Epithelial cell of proximal tubule (primary cell): Measurements from ENCODE around the gene ZSCAN5C. TPM values are rescaled to one million over a fixed set of nuclear protein-coding genes. Genes with fewer than 3 reads are reported as not detected.
"Not testable (repeated sequence)": the region's sequence is repeated elsewhere in the genome, so short reads cannot be mapped to it uniquely, and the experiment has no call there.

Experiments used
- DNase-seq: peaks from one replicate; pipeline ENCODE4 v3.0.0-alpha.2; 2011; ENCODE audit warnings: low read depth
- H3K4me3 ChIP-seq: 2 replicates; pipeline ENCODE4 v1.5.1; 2011; ENCODE audit warnings: low read depth, mild to moderate bottlenecking, low read length
- total RNA-seq: library from RNA; depleted of rRNA; stranded (reverse); fragments of >200 nt; gene quantifications from 2 replicates; pipeline ENCODE4 v1.2.3, GENCODE V29; 2015
- TF ChIP-seq, protein P1 (sequence below): conservative IDR thresholded peaks from 2 replicates; pipeline ENCODE4 v1.5.1; 2012; ENCODE audit warnings: low read depth, mild to moderate bottlenecking, low read length

Gene ZSCAN5C
- total RNA-seq, 1 donor from 2014 or later, result not detected

DNA sequence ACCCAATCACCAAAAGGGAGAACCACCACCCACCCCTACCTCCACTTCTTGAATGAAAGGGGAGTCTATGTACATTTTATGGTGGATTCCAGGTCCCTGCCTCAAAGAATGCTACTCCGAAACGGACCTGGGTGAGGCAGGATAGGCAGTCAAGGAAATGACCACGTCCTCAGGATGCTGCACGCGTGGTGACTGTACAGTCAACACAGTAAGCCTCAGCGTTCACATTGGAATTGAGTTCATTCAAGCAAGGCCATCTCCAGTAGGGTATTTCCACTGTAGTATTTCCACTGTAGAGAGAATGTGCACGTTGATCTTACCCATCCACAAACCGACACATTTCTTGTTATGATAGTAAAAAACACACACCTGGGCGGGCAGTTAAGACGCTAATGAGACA, 16.9 kb downstream of the ZSCAN5C start:
- TF ChIP-seq, protein P1, sequence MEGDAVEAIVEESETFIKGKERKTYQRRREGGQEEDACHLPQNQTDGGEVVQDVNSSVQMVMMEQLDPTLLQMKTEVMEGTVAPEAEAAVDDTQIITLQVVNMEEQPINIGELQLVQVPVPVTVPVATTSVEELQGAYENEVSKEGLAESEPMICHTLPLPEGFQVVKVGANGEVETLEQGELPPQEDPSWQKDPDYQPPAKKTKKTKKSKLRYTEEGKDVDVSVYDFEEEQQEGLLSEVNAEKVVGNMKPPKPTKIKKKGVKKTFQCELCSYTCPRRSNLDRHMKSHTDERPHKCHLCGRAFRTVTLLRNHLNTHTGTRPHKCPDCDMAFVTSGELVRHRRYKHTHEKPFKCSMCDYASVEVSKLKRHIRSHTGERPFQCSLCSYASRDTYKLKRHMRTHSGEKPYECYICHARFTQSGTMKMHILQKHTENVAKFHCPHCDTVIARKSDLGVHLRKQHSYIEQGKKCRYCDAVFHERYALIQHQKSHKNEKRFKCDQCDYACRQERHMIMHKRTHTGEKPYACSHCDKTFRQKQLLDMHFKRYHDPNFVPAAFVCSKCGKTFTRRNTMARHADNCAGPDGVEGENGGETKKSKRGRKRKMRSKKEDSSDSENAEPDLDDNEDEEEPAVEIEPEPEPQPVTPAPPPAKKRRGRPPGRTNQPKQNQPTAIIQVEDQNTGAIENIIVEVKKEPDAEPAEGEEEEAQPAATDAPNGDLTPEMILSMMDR, result no peak

DNA sequence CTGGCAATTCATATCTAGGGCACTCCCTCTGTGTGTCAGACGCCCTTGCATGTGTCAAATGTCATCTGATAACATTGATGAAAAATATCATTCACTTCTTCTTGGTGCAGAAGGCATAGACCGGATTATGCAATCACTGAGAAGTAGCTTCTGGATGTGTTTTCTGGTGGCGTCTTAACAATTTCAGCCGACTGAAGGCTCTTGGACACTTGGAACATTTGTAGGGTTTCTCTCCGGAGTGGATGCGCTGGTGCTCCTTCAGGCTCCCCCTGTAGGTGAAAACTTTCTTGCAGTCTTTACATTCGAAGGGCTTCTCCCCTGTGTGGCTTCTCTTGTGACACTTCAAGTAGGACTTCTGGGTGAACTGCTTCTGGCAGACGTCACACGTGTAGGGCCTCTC, 19.4 kb downstream of the ZSCAN5C start:
- not testable (repeated sequence) for DNase-seq, H3K4me3 ChIP-seq
- TF ChIP-seq, protein P1, result peak; percentile 22

More for the DNA sequence above, 16.9 kb downstream of the ZSCAN5C start:
- DNase-seq, result no peak
- no peak overlapping the region for H3K4me3 ChIP-seq

DNA sequence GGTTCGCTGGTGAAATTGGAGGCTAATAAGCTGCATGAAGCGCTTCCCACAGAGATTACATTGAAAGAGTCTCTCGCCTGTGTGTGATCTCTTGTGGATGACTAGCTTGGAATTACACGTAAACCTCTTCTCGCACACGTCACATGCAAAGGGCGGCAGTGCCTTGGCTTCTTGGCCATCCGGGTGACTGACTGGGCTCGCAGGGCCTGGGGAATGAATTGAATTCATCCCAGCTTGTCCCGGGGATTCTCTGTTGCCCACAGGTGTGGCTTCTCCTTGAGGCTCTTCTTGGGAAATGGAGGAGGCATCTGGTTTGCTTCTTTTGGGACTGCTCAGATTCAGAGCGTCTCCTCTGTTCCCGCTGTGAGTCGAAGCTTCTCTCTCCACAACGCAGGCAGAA, 19.8 kb downstream of the ZSCAN5C start:
- H3K4me3 ChIP-seq, result no peak overlapping the region

DNA sequence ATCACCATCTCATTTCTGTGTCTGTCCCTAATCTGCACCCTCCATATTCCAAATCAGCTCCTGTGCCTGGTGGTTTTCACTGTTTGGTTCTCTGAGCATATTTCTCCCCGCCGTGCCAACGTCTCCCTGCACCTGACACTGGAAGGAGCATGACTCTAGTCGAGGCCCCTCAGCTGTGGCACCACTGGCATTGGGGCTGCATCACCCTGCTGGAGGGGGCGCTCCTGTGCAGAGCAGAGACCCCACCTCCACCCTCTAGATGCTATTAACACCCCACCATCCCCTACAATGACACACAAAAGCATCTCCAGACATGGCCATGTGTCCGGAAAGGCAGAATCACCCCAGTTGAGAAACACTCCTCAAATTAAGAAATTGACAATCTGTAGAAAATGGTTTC, 20.8 kb downstream of the ZSCAN5C start:
- TF ChIP-seq, protein P1, result no peak
- no peak overlapping the region for H3K4me3 ChIP-seq
- no peak for DNase-seq

More for the DNA sequence above, 19.8 kb downstream of the ZSCAN5C start:
- DNase-seq, result no peak
- TF ChIP-seq, protein P1, result no peak

DNA sequence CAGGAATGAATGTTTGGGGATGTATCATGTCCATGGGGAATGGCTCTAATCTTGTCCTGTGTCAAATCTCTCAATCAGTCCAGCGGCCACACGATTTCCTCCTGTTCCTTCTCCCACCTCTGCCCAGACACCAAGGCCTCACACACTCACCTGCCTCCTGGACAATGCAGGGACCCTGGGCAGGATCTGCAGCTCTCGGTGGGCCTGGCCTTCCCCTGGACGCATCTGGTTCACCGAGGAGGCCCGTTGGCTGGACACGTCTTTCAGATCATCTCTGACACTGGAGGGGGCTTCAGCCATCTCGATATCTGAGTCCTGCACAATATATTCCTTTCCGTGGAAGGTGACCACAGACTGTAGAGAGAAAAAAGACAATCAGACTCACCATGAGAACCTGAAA, 21.4 kb downstream of the ZSCAN5C start:
- TF ChIP-seq, protein P1, result no peak
- H3K4me3 ChIP-seq, result no peak overlapping the region
- no peak for DNase-seq

DNA sequence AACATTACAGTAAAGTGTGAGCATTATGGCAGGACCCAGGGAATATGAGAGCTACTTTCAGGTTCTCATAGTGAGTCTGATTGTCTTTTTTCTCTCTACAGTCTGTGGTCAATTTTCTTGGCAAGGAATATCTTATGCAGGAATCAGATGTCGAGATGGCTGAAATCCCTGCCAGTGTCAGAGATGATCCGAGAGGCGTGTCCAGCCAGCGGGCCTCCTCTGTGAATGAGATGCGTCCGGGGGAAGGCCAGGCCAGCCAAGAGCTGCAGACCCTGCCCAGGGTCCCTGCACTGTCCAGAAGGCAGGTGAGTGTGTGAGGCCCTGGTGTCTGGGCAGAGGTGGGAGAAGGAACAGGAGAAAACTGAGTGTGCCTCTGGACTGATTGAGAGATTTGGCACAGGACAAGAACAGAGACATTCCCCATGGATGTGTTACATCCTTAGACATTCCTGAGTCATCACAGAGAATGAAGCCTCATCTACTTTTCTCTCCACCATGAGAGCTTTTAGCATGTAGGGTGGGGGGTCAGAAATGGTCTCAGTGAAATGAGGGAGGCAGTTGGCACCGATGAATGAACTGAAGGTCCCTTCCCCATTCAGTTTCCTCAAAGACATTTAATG, 43.2 kb downstream of the ZSCAN5C start:
- no peak for DNase-seq
- H3K4me3 ChIP-seq, result no peak overlapping the region
- TF ChIP-seq, protein P1, result no peak

DNA sequence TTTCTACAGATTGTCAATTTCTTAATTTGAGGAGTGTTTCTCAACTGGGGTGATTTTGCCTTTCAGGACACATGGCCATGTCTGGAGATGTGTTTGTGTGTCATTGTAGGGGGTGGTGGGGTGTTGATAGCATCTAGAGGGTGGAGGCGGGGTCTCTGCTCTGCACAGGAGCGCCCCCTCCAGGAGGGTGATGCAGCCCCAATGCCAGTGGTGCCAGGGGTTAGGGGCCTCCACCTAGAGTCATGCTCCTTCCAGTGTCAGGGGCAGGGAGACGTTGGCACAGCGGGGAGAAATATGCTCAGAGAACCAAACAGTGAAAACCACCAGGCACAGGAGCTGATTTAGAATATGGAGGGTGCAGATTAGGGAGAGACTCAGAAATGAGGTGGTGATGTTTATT, 43.7 kb downstream of the ZSCAN5C start:
- not testable (repeated sequence) for H3K4me3 ChIP-seq, DNase-seq

DNA sequence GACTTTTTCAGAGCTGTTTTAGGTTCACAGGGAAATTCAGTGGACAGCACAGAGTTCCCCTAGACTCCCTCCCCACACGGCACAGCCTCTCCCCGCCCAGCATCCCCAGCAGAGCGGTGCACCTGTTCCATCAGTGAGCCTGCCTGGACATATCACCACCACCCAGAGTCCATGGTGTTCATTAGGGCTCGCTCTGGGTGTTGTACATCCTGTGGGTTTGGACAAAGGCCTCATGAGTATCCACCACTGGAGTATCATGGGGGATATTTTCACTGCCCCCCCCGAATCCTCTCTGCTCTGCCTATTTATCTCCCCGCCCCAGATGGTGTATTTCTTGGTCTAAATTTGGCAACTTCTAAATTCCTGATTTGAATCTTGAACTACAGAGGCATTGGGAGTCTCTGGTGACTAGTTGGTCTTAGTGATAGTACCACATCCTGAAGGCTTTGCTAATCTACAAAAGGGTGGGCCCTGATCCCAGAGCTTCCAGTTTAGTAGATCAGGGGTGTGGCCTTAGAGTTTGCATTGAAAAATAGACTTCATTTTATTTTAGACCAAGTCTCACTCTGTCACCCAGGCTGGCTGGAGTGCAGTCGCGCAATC, 46.8 kb downstream of the ZSCAN5C start:
- H3K4me3 ChIP-seq, DNase-seq: not testable (repeated sequence)
